Adrenal gland (tissue), 12 donors: ENCODE results near the gene HABP2. TPM values are rescaled to one million over a fixed set of nuclear protein-coding genes. Genes with fewer than 3 reads are reported as not detected.

Experiments
- DNase-seq, 7 donors: peaks; one replicate each; pipeline ENCODE4 v3.0.0-alpha.2; 2019 to 2020
- H3K27ac ChIP-seq, 5 donors: fragments of 200-600 bp; sonication (generic) in 4 of 5; 1 replicate in 3 of 5; 2 replicates in 2 of 5; pipeline versions ENCODE4 v1.5.1 to v1.8.0; 2016 to 2020; ENCODE audit warnings: mild to moderate bottlenecking in 1 of 5
- H3K27me3 ChIP-seq: fragments of 200-600 bp; 2 replicates; pipeline ENCODE4 v1.8.0; 2021
- H3K36me3 ChIP-seq, 2 donors: fragments of 200-600 bp; replicated peaks in 1 of 2; 1 replicate in 1 of 2; 2 replicates in 1 of 2; pipeline versions ENCODE4 v1.5.1 to v1.8.0; 2018 to 2022
- H3K4me1 ChIP-seq, 2 donors: fragments of 200-600 bp; replicated peaks in 1 of 2; 1 replicate in 1 of 2; 2 replicates in 1 of 2; pipeline versions ENCODE4 v1.5.1 to v1.8.0; 2018 to 2021
- H3K4me3 ChIP-seq, 4 donors: fragments of 200-600 bp; sonication (generic) in 3 of 4; one replicate each; pipeline ENCODE4 v1.5.1; 2016 to 2018
- H3K9me3 ChIP-seq, 3 donors: fragments of 200-600 bp; sonication (generic) in 1 of 3; replicated peaks in 1 of 3; 1 replicate in 2 of 3; 2 replicates in 1 of 3; pipeline versions ENCODE4 v1.5.1 to v1.8.0; 2016 to 2021
- CTCF ChIP-seq, 6 experiments: fragments of 450-650 bp in 4 of 6; fragments of 200-600 bp in 2 of 6; sonication (generic) in 1 of 6; IDR thresholded peaks; 1 replicate in 5 of 6; 2 replicates in 1 of 6; pipeline versions ENCODE4 v1.5.1 to v1.8.0; 2016 to 2021; ENCODE audit warnings: antibody characterized with exemption in 6 of 6, mild to moderate bottlenecking in 2 of 6, moderate library complexity in 1 of 6
- POLR2A ChIP-seq, 2 donors: fragments of 450-650 bp; IDR thresholded peaks; one replicate each; pipeline ENCODE4 v1.6.1; 2017; ENCODE audit warnings: antibody characterized with exemption in 2 of 2, mild to moderate bottlenecking in 2 of 2, moderate library complexity in 1 of 2
- WGBS, 4 donors: extraction: QIAGEN DNeasy Blood & Tissue Kit in 2 of 4; methylation state at CpG; one replicate each; pipeline versions ENCODE4 v1.1.5 to v1.1.7; 2013 to 2017; 5-methylcytosine and 5-hydroxymethylcytosine counted together
- intact Hi-C, 2 donors: fragments of 100-400 bp; cut with DNase I; formaldehyde crosslinking; loops; one replicate each; pipeline versions ENCODE4 v1.14.1 to v1.15.0; 2022 to 2023
- polyA plus RNA-seq, 3 donors: library from polyadenylated mRNA; stranded (reverse); fragments of 200-250 nt in 2 of 3; fragments of 350-450 nt in 1 of 3; fragmentation: Illumina TruSeq in 1 of 3; extraction: RNeasy Lipid Tissue Mini Kit (QIAGEN cat#74804) in 1 of 3; gene quantifications; one replicate each; pipeline ENCODE4 v1.2.3, GENCODE V29; 2013 to 2014
- total RNA-seq, 9 donors: library from RNA; depleted of rRNA in 4 of 9; stranded (reverse); fragments of >200 nt in 4 of 9; fragments of 120-200 nt in 1 of 9; fragmentation: NEBNext Ultra II Directional in 1 of 9; extraction: Animal tissue kit (Norgen Biotek cat#: 25700) in 1 of 9; gene quantifications; one replicate each; pipeline versions ENCODE4 v1.1.0 to v1.2.4, GENCODE V29; 2013 to 2023
- donor health status: healthy with polysubstance abuse.
- donor health status: Bipolar disorder and iron deficiency.
- donor health status: DM: yes; HTN: yes; CAD: no.
- donor health status: DM: no; HTN: no; CAD: no.
- donor health status: DM: no; HTN: no; CAD: no.
- donor health status: DM: yes; HTN: yes; CAD: no.

Gene HABP2
- total and polyA plus RNA-seq, 12 donors: 0.11 to 0.29 (median 0.13) TPM; not detected in 9

GRCh38 chr10:113522460-113522859 is 30.4 kb upstream of the HABP2 start:
- no peaks in the 10 kb centered on the region for H3K36me3 ChIP-seq
- no peaks in the 10 kb centered on the region for H3K27me3 ChIP-seq
- H3K9me3 ChIP-seq: no peaks in the 10 kb centered on the region
- DNase-seq: no peak
- no peaks in the 10 kb centered on the region for H3K4me1 ChIP-seq
- H3K4me3 ChIP-seq: no peak overlapping the region
- intact Hi-C loops: loop anchor here in 1 of 2 donors (5.0 to 10.0 kb wide), 2 partner anchors 40 to 138 kb away; no protein-coding TSS in a partner anchor
- no peak for TF ChIP-seq POLR2A (IDR thresholded peaks at IDR 0.05)
- no peak for TF ChIP-seq CTCF (IDR thresholded peaks at IDR 0.05)
- H3K27ac ChIP-seq: no peak overlapping the region
- WGBS, 4 donors: 84 to 90% (median 87%) methylated on average over 4 of the region's 4 CpGs

- intact Hi-C loops: loop anchor here in 1 of 2 donors (5.0 to 10.0 kb wide), 2 partner anchors 39 to 138 kb away; no protein-coding TSS in a partner anchor
- Histone ChIP-seq H3K27ac (peak overlapping the region in 1 of 5 donors; percentile 8), H3K27me3 (no peaks in the 10 kb centered on the region), H3K36me3 (no peaks in the 10 kb centered on the region), H3K4me1 (no peaks in the 10 kb centered on the region), H3K4me3 (no peak overlapping the region), H3K9me3 (no peaks in the 10 kb centered on the region)
- WGBS, 4 donors: 41 to 67% (median 60%) methylated on average over 5 of the region's 5 CpGs
- DNase-seq: no peak
- no peak for TF ChIP-seq POLR2A (IDR thresholded peaks at IDR 0.05)
- no peak for TF ChIP-seq CTCF (IDR thresholded peaks at IDR 0.05)
These were observed 29.8 kb upstream of the HABP2 start for GRCh38 chr10:113523071-113523470.

GRCh38 chr10:113523628-113524027 is 29.2 kb upstream of the HABP2 start:
- Histone ChIP-seq H3K4me3 (no peak overlapping the region), H3K27me3 (no peaks in the 10 kb centered on the region), H3K4me1 (no peaks in the 10 kb centered on the region), H3K36me3 (no peaks in the 10 kb centered on the region), H3K27ac (no peak overlapping the region), H3K9me3 (no peaks in the 10 kb centered on the region)
- intact Hi-C loops: loop anchor here in 1 of 2 donors (5.0 to 10.0 kb wide), 2 partner anchors 39 to 139 kb away; no protein-coding TSS in a partner anchor
- TF ChIP-seq CTCF (IDR thresholded peaks at IDR 0.05) (no peak), POLR2A (IDR thresholded peaks at IDR 0.05) (no peak)
- 55 to 75% (median 62%) methylated on average over 1 of the region's 1 CpG for WGBS, 4 donors
- DNase-seq: no peak

- intact Hi-C loops: loop anchor here in 1 of 2 donors (5.0 to 10.0 kb wide), 2 partner anchors 38 to 139 kb away; no protein-coding TSS in a partner anchor
- DNase-seq: no peak
- no peaks in the 10 kb centered on the region for H3K4me1 ChIP-seq
- H3K4me3 ChIP-seq: no peak overlapping the region
- WGBS, 4 donors: 60 to 73% (median 70%) methylated on average over 1 to 3 of the region's 3 CpGs
- H3K36me3 ChIP-seq: no peaks in the 10 kb centered on the region
- no peaks in the 10 kb centered on the region for H3K27me3 ChIP-seq
- TF ChIP-seq POLR2A (IDR thresholded peaks at IDR 0.05) (no peak), CTCF (IDR thresholded peaks at IDR 0.05) (no peak)
- H3K27ac ChIP-seq: no peak overlapping the region
- H3K9me3 ChIP-seq: no peaks in the 10 kb centered on the region
These were observed 28.7 kb upstream of the HABP2 start for GRCh38 chr10:113524120-113524519.
